HEK293 (cell line): ENCODE data around the gene DYNLL2.

Source experiments
- CTCF ChIA-PET: fragments of 350-600 bp; formaldehyde crosslinking; extraction: SDS; loops from one replicate; lab custom pipeline; 2021; ENCODE audit warnings: antibody characterized with exemption; lab: Yijun Ruan, JAX
- POLR2A ChIA-PET: fragments of 300-600 bp; formaldehyde crosslinking; extraction: SDS; loops from one replicate; lab custom pipeline; 2020; ENCODE audit warnings: antibody characterized with exemption, inconsistent platforms; lab: Yijun Ruan, JAX
- H3K27ac ChIP-seq: fragments of 200-500 bp; sonication (Bioruptor generic); 2 replicates; pipeline ENCODE4 v1.5.1; 2014; ENCODE audit warnings: low read depth, low read length, control low read depth, inconsistent platforms; ENCODE audit errors: extremely low read depth
- H3K36me3 ChIP-seq, 2 experiments: fragments of 200-500 bp in 1 of 2; sonication (Bioruptor generic) in 1 of 2; 1 replicate in 1 of 2; 2 replicates in 1 of 2; pipeline ENCODE4 v1.5.1; 2014 to 2017; ENCODE audit warnings: inconsistent platforms in 2 of 2, low read length in 2 of 2; ENCODE audit not compliant: control insufficient read depth in 2 of 2, insufficient read depth in 1 of 2
- H3K4me1 ChIP-seq: fragments of 200-500 bp; sonication (Bioruptor generic); 2 replicates; pipeline ENCODE4 v1.5.1; 2014; ENCODE audit warnings: mild to moderate bottlenecking, low read length, inconsistent platforms; ENCODE audit not compliant: control insufficient read depth, insufficient read depth
- H3K4me3 ChIP-seq: 2 replicates; pipeline ENCODE4 v1.5.1; 2011; ENCODE audit warnings: low read depth, mild to moderate bottlenecking, control low read depth, low read length, moderate library complexity
- H3K9me3 ChIP-seq: fragments of 200-500 bp; sonication (Bioruptor generic); 2 replicates; pipeline ENCODE4 v1.5.1; 2014; ENCODE audit warnings: low read depth, low read length, inconsistent platforms; ENCODE audit not compliant: control insufficient read depth, insufficient read depth
- OVOL3 ChIP-seq: fragments of 450-650 bp; formaldehyde crosslinking; IDR thresholded peaks from 2 replicates; pipeline ENCODE4 v1.5.1; 2016; ENCODE audit warnings: missing biosample characterization, missing genetic modification characterization
- ZBTB21 ChIP-seq: fragments of 450-650 bp; formaldehyde crosslinking; IDR thresholded peaks from 2 replicates; pipeline ENCODE4 v1.5.1; 2017; ENCODE audit warnings: missing biosample characterization, missing genetic modification characterization
- ZEB2 ChIP-seq: fragments of 450-650 bp; formaldehyde crosslinking; IDR thresholded peaks from 2 replicates; pipeline ENCODE4 v1.5.1; 2016; ENCODE audit warnings: missing biosample characterization, missing genetic modification characterization
- ZNF10 ChIP-seq: fragments of 450-650 bp; formaldehyde crosslinking; IDR thresholded peaks from 2 replicates; pipeline ENCODE4 v1.5.1; 2017; ENCODE audit warnings: missing biosample characterization, missing genetic modification characterization
- ZNF2 ChIP-seq: fragments of 450-650 bp; formaldehyde crosslinking; IDR thresholded peaks from 2 replicates; pipeline ENCODE4 v1.5.1; 2016; ENCODE audit warnings: missing biosample characterization, missing genetic modification characterization
- ZNF239 ChIP-seq: fragments of 450-650 bp; formaldehyde crosslinking; IDR thresholded peaks from 2 replicates; pipeline ENCODE4 v1.5.1; 2016; ENCODE audit warnings: missing biosample characterization, missing genetic modification characterization
- ZNF404 ChIP-seq: fragments of 450-650 bp; formaldehyde crosslinking; IDR thresholded peaks from 2 replicates; pipeline ENCODE4 v1.5.1; 2017; ENCODE audit warnings: missing biosample characterization, missing genetic modification characterization
- ZNF626 ChIP-seq: fragments of 450-650 bp; sonication (Bioruptor Pico); formaldehyde crosslinking; IDR thresholded peaks from 2 replicates; pipeline ENCODE4 v1.5.1; 2018; ENCODE audit warnings: missing biosample characterization, missing genetic modification characterization, inconsistent platforms
- ZNF701 ChIP-seq: fragments of 450-650 bp; formaldehyde crosslinking; IDR thresholded peaks from 2 replicates; pipeline ENCODE4 v1.5.1; 2016; ENCODE audit warnings: missing biosample characterization, missing genetic modification characterization
- ZNF76 ChIP-seq: fragments of 450-650 bp; formaldehyde crosslinking; IDR thresholded peaks from 2 replicates; pipeline ENCODE4; 2016; ENCODE audit warnings: low read depth, missing biosample characterization, missing genetic modification characterization, borderline replicate concordance
- ZSCAN16 ChIP-seq: fragments of 450-650 bp; formaldehyde crosslinking; IDR thresholded peaks from 2 replicates; pipeline ENCODE4 v1.5.1; 2016; ENCODE audit warnings: missing biosample characterization, missing genetic modification characterization
- ZXDB ChIP-seq: fragments of 450-650 bp; formaldehyde crosslinking; IDR thresholded peaks from 2 replicates; pipeline ENCODE4 v1.5.1; 2016; ENCODE audit warnings: missing biosample characterization, missing genetic modification characterization
- TF ChIP-seq, protein P1 (sequence below): fragments of 450-650 bp; formaldehyde crosslinking; IDR thresholded peaks from 2 replicates; pipeline ENCODE4 v1.5.1; 2017; ENCODE audit warnings: missing biosample characterization, missing genetic modification characterization
- TF ChIP-seq, protein P2 (sequence below): fragments of 450-650 bp; formaldehyde crosslinking; IDR thresholded peaks from 2 replicates; pipeline ENCODE4 v1.5.0; 2017; ENCODE audit warnings: missing biosample characterization, missing genetic modification characterization, borderline replicate concordance
- TF ChIP-seq, protein P3 (sequence below): fragments of 450-650 bp; formaldehyde crosslinking; IDR thresholded peaks from 2 replicates; pipeline ENCODE4; 2016; ENCODE audit warnings: missing biosample characterization, missing genetic modification characterization
- TF ChIP-seq, protein P4 (sequence below): fragments of 450-650 bp; formaldehyde crosslinking; IDR thresholded peaks from 2 replicates; pipeline ENCODE4 v1.5.1; 2016; ENCODE audit warnings: missing biosample characterization, missing genetic modification characterization
- TF ChIP-seq, protein P5 (sequence below): fragments of 450-650 bp; formaldehyde crosslinking; IDR thresholded peaks from 2 replicates; pipeline ENCODE4 v1.5.1; 2016; ENCODE audit warnings: missing biosample characterization, missing genetic modification characterization, borderline replicate concordance
- TF ChIP-seq, protein P6 (sequence below): fragments of 450-650 bp; formaldehyde crosslinking; IDR thresholded peaks from 2 replicates; pipeline ENCODE4 v1.5.1; 2016; ENCODE audit warnings: missing biosample characterization, missing genetic modification characterization, low read depth
- TF ChIP-seq, protein P7 (sequence below): fragments of 450-650 bp; formaldehyde crosslinking; IDR thresholded peaks from 2 replicates; pipeline ENCODE4 v1.5.1; 2017; ENCODE audit warnings: missing biosample characterization, missing genetic modification characterization

Gene DYNLL2

DNA sequence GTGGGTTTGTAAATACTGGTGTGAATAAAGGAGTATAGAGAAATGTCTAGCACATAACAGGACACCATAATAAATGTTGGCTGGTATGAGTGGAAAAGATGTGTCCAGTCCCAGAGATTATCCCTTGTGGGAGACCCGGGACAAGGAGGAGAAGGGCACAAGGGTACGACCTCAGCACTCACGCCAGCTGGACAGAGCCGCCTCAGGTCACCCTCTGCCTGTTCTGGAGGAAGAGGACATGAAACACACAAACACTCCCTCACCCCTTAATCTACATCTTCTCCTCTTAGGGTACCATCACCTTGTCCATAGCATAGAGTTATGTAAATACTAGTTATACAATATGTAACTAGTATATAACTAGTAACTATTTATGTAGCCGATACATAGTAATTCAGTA lies 26.8 kb downstream of the DYNLL2 start:
- Histone ChIP-seq H3K27ac (no peak overlapping the region), H3K4me1 (no peaks in the 10 kb centered on the region), H3K4me3 (no peak overlapping the region), H3K36me3 (no peaks in the 10 kb centered on the region), H3K9me3 (no peaks in the 10 kb centered on the region)
- POLR2A ChIA-PET = interaction anchor here (1.1 kb wide), 1 partner anchor 27 kb away, joined by 3 read pairs; the partner anchor contains the start of gene DYNLL2
- TF ChIP-seq OVOL3 (tag by site-specific recombination) (no peak), ZNF404 (no peak), ZEB2 (no peak), ZNF626 (no peak), ZNF2 (tag by site-specific recombination) (no peak), ZNF701 (no peak), ZNF239 (tag by site-specific recombination) (no peak), ZNF10 (tag by site-specific recombination) (no peak), ZSCAN16 (tag by site-specific recombination) (no peak), ZNF76 (tag by site-specific recombination) (no peak), ZBTB21 (tag by site-specific recombination) (no peak), ZXDB (tag by site-specific recombination) (no peak)
- TF ChIP-seq, protein P1, sequence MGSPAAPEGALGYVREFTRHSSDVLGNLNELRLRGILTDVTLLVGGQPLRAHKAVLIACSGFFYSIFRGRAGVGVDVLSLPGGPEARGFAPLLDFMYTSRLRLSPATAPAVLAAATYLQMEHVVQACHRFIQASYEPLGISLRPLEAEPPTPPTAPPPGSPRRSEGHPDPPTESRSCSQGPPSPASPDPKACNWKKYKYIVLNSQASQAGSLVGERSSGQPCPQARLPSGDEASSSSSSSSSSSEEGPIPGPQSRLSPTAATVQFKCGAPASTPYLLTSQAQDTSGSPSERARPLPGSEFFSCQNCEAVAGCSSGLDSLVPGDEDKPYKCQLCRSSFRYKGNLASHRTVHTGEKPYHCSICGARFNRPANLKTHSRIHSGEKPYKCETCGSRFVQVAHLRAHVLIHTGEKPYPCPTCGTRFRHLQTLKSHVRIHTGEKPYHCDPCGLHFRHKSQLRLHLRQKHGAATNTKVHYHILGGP (tag by site-specific recombination) = no peak
- TF ChIP-seq, protein P2, sequence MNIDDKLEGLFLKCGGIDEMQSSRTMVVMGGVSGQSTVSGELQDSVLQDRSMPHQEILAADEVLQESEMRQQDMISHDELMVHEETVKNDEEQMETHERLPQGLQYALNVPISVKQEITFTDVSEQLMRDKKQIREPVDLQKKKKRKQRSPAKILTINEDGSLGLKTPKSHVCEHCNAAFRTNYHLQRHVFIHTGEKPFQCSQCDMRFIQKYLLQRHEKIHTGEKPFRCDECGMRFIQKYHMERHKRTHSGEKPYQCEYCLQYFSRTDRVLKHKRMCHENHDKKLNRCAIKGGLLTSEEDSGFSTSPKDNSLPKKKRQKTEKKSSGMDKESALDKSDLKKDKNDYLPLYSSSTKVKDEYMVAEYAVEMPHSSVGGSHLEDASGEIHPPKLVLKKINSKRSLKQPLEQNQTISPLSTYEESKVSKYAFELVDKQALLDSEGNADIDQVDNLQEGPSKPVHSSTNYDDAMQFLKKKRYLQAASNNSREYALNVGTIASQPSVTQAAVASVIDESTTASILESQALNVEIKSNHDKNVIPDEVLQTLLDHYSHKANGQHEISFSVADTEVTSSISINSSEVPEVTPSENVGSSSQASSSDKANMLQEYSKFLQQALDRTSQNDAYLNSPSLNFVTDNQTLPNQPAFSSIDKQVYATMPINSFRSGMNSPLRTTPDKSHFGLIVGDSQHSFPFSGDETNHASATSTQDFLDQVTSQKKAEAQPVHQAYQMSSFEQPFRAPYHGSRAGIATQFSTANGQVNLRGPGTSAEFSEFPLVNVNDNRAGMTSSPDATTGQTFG (tag by site-specific recombination) = no peak
- TF ChIP-seq, protein P3, sequence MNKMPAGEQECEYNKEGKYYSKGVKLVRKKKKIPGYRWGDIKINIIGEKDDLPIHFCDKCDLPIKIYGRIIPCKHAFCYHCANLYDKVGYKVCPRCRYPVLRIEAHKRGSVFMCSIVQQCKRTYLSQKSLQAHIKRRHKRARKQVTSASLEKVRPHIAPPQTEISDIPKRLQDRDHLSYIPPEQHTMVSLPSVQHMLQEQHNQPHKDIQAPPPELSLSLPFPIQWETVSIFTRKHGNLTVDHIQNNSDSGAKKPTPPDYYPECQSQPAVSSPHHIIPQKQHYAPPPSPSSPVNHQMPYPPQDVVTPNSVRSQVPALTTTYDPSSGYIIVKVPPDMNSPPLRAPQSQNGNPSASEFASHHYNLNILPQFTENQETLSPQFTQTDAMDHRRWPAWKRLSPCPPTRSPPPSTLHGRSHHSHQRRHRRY (tag by site-specific recombination) = no peak
- TF ChIP-seq, protein P4, sequence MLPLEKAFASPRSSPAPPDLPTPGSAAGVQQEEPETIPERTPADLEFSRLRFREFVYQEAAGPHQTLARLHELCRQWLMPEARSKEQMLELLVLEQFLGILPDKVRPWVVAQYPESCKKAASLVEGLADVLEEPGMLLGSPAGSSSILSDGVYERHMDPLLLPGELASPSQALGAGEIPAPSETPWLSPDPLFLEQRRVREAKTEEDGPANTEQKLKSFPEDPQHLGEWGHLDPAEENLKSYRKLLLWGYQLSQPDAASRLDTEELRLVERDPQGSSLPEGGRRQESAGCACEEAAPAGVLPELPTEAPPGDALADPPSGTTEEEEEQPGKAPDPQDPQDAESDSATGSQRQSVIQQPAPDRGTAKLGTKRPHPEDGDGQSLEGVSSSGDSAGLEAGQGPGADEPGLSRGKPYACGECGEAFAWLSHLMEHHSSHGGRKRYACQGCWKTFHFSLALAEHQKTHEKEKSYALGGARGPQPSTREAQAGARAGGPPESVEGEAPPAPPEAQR (tag by site-specific recombination) = no peak
- TF ChIP-seq, protein P5, sequence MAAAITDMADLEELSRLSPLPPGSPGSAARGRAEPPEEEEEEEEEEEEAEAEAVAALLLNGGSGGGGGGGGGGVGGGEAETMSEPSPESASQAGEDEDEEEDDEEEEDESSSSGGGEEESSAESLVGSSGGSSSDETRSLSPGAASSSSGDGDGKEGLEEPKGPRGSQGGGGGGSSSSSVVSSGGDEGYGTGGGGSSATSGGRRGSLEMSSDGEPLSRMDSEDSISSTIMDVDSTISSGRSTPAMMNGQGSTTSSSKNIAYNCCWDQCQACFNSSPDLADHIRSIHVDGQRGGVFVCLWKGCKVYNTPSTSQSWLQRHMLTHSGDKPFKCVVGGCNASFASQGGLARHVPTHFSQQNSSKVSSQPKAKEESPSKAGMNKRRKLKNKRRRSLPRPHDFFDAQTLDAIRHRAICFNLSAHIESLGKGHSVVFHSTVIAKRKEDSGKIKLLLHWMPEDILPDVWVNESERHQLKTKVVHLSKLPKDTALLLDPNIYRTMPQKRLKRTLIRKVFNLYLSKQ (tag by site-specific recombination) = no peak
- TF ChIP-seq, protein P6, sequence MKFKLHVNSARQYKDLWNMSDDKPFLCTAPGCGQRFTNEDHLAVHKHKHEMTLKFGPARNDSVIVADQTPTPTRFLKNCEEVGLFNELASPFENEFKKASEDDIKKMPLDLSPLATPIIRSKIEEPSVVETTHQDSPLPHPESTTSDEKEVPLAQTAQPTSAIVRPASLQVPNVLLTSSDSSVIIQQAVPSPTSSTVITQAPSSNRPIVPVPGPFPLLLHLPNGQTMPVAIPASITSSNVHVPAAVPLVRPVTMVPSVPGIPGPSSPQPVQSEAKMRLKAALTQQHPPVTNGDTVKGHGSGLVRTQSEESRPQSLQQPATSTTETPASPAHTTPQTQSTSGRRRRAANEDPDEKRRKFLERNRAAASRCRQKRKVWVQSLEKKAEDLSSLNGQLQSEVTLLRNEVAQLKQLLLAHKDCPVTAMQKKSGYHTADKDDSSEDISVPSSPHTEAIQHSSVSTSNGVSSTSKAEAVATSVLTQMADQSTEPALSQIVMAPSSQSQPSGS (tag by site-specific recombination) = no peak
- TF ChIP-seq, protein P7, sequence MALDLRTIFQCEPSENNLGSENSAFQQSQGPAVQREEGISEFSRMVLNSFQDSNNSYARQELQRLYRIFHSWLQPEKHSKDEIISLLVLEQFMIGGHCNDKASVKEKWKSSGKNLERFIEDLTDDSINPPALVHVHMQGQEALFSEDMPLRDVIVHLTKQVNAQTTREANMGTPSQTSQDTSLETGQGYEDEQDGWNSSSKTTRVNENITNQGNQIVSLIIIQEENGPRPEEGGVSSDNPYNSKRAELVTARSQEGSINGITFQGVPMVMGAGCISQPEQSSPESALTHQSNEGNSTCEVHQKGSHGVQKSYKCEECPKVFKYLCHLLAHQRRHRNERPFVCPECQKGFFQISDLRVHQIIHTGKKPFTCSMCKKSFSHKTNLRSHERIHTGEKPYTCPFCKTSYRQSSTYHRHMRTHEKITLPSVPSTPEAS (tag by site-specific recombination) = no peak
- CTCF ChIA-PET = interaction anchor here (0.7 to 6.3 kb wide), 5 partner anchors 63 to 628 kb away, joined by 3 to 64 read pairs (median 4); partner anchors contain the start of gene SRSF1
